LNCAP (cell line): ENCODE results near the gene DNPEP.

ENCODE experiments used
- CTCF ChIP-seq: fragments of 450-650 bp; IDR thresholded peaks from 2 replicates; pipeline ENCODE4 v1.5.1; 2017; ENCODE audit warnings: mild to moderate bottlenecking

Gene DNPEP

DNA sequence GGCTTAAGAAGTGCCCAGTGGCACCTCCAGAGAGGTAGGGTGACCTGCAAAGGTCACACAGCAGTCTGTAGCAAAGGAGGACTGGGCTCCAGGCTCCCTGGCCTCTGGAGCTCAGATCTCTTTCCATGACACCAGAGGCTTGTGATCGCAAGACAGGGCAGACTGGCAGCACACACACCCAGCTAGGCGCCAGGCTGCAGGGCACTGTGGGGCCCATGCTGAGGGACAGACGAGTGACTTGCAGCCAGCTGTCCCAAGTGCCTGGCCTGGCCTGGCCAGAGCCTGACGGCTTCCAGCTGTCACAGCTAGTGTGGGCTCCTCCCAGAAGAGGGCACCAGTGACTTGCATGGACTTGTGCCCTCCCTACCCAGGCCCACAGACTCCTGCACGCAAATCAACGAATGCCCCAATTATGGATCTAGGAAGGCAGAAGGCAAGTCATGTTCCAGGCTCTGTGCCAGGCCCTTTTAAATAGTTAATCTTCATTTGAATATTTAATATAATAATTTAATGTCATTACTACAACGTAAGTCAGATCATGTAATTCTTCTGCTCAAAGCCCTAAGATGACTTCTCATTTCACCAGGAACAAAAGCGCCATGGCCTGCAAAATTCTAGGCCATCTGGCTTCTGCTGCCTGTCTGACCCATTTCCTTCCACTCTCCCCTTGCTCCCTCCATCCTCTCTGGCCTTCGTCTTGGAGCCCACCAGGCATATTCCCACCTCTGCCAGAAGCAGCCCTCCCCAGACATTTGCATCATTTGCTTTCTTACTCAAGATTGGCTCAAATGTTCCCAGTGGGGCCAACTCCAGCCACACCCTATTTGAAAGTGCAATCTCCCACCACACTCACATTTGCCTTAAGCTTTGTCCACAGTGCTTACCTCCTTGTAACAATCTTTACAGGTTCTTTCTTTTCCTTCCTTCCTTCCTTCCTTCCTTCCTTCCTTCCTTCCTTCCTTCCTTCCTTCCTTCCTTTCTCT, 43.2 kb upstream of the DNPEP start:
- no peak for TF ChIP-seq CTCF

DNA sequence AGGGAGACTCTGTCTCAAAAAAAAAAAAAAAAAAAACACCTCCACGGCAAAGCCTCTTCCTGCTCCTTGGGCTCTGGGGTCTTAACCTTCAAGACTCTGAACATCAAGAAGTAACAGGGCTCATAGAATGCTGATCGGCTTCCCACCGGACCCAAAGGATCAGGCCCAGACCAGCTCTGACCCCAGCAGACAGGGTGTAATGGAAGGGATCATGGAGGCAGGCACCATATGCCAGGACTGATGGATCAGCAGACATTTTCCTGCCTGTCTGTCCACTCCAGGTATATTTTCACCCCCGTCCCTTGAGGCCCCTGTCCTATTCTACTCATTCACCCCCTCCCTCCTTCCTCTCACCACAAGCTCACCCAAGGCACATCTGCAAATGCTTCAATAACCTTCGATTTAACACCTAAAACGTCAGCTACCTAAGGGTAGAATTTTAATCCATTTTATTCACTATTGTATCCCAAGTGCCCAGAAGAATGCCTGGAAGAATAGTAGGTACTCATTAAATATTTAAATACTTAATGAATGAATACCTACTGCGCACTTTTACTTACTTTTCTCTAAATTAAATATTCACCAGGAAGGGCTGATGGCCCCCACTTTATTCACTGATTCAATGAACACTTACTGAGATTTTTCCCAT, 42.4 kb upstream of the DNPEP start:
- TF ChIP-seq CTCF: no peak

DNA sequence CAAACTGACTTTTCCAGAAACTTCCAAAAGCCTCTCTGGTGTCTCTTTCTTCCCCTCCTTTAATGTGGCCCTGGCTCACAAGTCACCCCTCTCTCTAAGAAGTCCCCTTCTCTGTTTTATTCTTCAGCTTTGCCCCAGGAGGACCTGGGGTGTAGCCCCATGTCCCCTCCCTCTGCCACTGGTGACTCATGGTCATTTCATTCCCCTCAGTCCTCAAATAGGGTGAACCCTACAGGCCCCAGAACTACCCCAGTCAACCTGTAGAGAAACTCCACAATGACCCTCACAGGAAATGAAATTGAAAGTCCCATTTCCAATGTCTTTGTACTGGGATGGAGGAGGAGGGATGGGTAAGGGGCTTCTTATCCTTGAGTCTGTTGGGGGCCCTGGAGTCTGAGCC, 40.8 kb upstream of the DNPEP start:
- TF ChIP-seq CTCF: no peak

GRCh38 chr2:219426534-219427136, 38.9 kb upstream of the DNPEP start:
- TF ChIP-seq CTCF: no peak

DNA sequence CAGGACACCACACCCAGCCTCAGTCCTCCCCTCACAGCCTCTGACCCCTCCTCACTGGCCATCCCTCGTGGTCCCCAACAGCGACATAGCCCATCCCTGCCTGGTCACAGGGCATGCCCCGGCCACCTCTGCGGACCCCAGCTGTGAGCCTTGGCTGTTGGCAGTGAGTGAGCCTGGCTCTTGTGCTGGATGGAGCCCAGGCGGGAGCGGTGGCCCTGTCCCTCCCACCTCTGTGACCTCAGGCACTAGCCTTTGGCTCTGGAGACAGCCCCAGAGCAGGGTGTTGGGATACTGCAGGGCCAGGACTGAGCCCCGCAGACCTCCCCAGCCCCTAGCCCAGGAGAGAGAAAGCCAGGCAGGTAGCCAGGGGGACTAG, 38.3 kb upstream of the DNPEP start:
- TF ChIP-seq CTCF: no peak

- no peak for TF ChIP-seq CTCF
These were observed 37.7 kb upstream of the DNPEP start for GRCh38 chr2:219425238-219426067.
